ENCODE data around the gene RAF1. TPM values are rescaled to one million over a fixed set of nuclear protein-coding genes. Genes with fewer than 3 reads are reported as not detected.

RAF1 gene
- total and polyA plus RNA-seq, 7 experiments from 2014 or later, result 50.2 to 129 (median 114) TPM

GRCh38 chr3:12583280-12583679 is 80.6 kb downstream of the RAF1 start:
- no peak overlapping the region for H3K4me3 ChIP-seq (ENCODE audit: low read length)
- no peaks in the 10 kb centered on the region for H3K27me3 Mint-ChIP-seq
- H3K36me3 Mint-ChIP-seq, result peaks cover 9 to 56% (median 35%) of the 10 kb centered on the region in 5 donors
- intact Hi-C loops (cut with micrococcal nuclease), result no loop called here
- ATAC-seq, result no peak
- POLR2A ChIA-PET, result no interaction called here
- H3K27ac ChIP-seq (ENCODE audit: low read depth, low read length), result no peak overlapping the region
- H3K36me3 ChIP-seq (ENCODE audit: control insufficient read depth in 2 of 3, insufficient read depth in 3 of 3, low read length in 3 of 3), result peaks cover 9 to 89% (median 16%) of the 10 kb centered on the region in 3 experiments
- H3K27me3 ChIP-seq (ENCODE audit: control insufficient read depth in 2 of 2, insufficient read depth in 2 of 2, low read length in 2 of 2), result no peaks in the 10 kb centered on the region
- CTCF ChIA-PET, result no interaction called here
- no peak overlapping the region for H3K27ac Mint-ChIP-seq
- no peak for DNase-seq
- H3K4me1 ChIP-seq (ENCODE audit: control insufficient read depth in 2 of 2, insufficient read depth in 2 of 2, low read length in 2 of 2), result no peaks in the 10 kb centered on the region
- H3K4me3 Mint-ChIP-seq, result no peak overlapping the region
- peaks cover 0 to 2% (median 0%) of the 10 kb centered on the region in 11 donors for H3K9me3 Mint-ChIP-seq
- H3K4me1 Mint-ChIP-seq, result peaks cover 0 to 4% (median 0%) of the 10 kb centered on the region in 7 donors
- no peaks in the 10 kb centered on the region for H3K9me3 ChIP-seq (ENCODE audit: control insufficient read depth in 2 of 3, low read length in 3 of 3)

GRCh38 chr3:12582730-12583129 is 81.2 kb downstream of the RAF1 start:
- peaks cover 0 to 4% (median 0%) of the 10 kb centered on the region in 7 donors for H3K4me1 Mint-ChIP-seq
- Histone ChIP-seq H3K36me3 (ENCODE audit: control insufficient read depth in 2 of 3, insufficient read depth in 3 of 3, low read length in 3 of 3) (peaks cover 5 to 89% (median 16%) of the 10 kb centered on the region in 3 experiments), H3K4me1 (ENCODE audit: control insufficient read depth in 2 of 2, insufficient read depth in 2 of 2, low read length in 2 of 2) (no peaks in the 10 kb centered on the region), H3K9me3 (ENCODE audit: control insufficient read depth in 2 of 3, low read length in 3 of 3) (no peaks in the 10 kb centered on the region), H3K27me3 (ENCODE audit: control insufficient read depth in 2 of 2, insufficient read depth in 2 of 2, low read length in 2 of 2) (no peaks in the 10 kb centered on the region), H3K27ac (ENCODE audit: low read depth, low read length) (no peak overlapping the region), H3K4me3 (ENCODE audit: low read length) (no peak overlapping the region)
- intact Hi-C loops (cut with micrococcal nuclease), result no loop called here
- DNase-seq (no peak), ATAC-seq (no peak)
- no peak overlapping the region for H3K4me3 Mint-ChIP-seq
- POLR2A ChIA-PET, result no interaction called here
- CTCF ChIA-PET, result no interaction called here
- H3K27ac Mint-ChIP-seq, result peak overlapping the region in 2 of 9 donors; percentile 7 to 25
- H3K9me3 Mint-ChIP-seq, result peaks cover 0 to 2% (median 0%) of the 10 kb centered on the region in 11 donors
- H3K27me3 Mint-ChIP-seq, result no peaks in the 10 kb centered on the region
- H3K36me3 Mint-ChIP-seq, result peaks cover 10 to 59% (median 33%) of the 10 kb centered on the region in 5 donors

GRCh38 chr3:12579905-12580304 is 84.0 kb downstream of the RAF1 start:
- no peak for DNase-seq
- no peak for ATAC-seq
- no peak overlapping the region for H3K4me3 Mint-ChIP-seq
- POLR2A ChIA-PET, result no interaction called here
- H3K27me3 Mint-ChIP-seq, result no peaks in the 10 kb centered on the region
- H3K36me3 ChIP-seq (ENCODE audit: control insufficient read depth in 2 of 3, insufficient read depth in 3 of 3, low read length in 3 of 3), result peaks cover 7 to 96% (median 19%) of the 10 kb centered on the region in 3 experiments
- H3K4me1 Mint-ChIP-seq, result peaks cover 0 to 4% (median 0%) of the 10 kb centered on the region in 7 donors
- H3K4me3 ChIP-seq (ENCODE audit: low read length), result no peak overlapping the region
- CTCF ChIA-PET, result no interaction called here
- no peak overlapping the region for H3K27ac ChIP-seq (ENCODE audit: low read depth, low read length)
- peaks cover 24 to 77% (median 45%) of the 10 kb centered on the region in 5 donors for H3K36me3 Mint-ChIP-seq
- H3K9me3 ChIP-seq (ENCODE audit: control insufficient read depth in 2 of 3, low read length in 3 of 3), result peaks cover 0 to 7% (median 0%) of the 10 kb centered on the region in 3 experiments
- peak overlapping the region in 6 of 9 donors; percentile 59 to 78 (median 71) for H3K27ac Mint-ChIP-seq
- H3K9me3 Mint-ChIP-seq, result peaks cover 0 to 17% (median 8%) of the 10 kb centered on the region in 11 donors
- intact Hi-C loops (cut with micrococcal nuclease), result no loop called here
- H3K27me3 ChIP-seq (ENCODE audit: control insufficient read depth in 2 of 2, insufficient read depth in 2 of 2, low read length in 2 of 2), result no peaks in the 10 kb centered on the region
- H3K4me1 ChIP-seq (ENCODE audit: control insufficient read depth in 2 of 2, insufficient read depth in 2 of 2, low read length in 2 of 2), result no peaks in the 10 kb centered on the region

- ATAC-seq (no peak), DNase-seq (no peak)
- Mint-ChIP-seq H3K9me3 (peaks cover 0 to 17% (median 8%) of the 10 kb centered on the region in 11 donors), H3K4me3 (no peak overlapping the region), H3K27me3 (no peaks in the 10 kb centered on the region), H3K4me1 (peaks cover 0 to 4% (median 0%) of the 10 kb centered on the region in 7 donors), H3K36me3 (peaks cover 22 to 77% (median 46%) of the 10 kb centered on the region in 5 donors), H3K27ac (peak overlapping the region in 8 of 9 donors; percentile 59 to 78 (median 67))
- POLR2A ChIA-PET, result no interaction called here
- no peak overlapping the region for H3K4me3 ChIP-seq (ENCODE audit: low read length)
- peaks cover 0 to 7% (median 0%) of the 10 kb centered on the region in 3 experiments for H3K9me3 ChIP-seq (ENCODE audit: control insufficient read depth in 2 of 3, low read length in 3 of 3)
- CTCF ChIA-PET, result no interaction called here
- no peak overlapping the region for H3K27ac ChIP-seq (ENCODE audit: low read depth, low read length)
- H3K27me3 ChIP-seq (ENCODE audit: control insufficient read depth in 2 of 2, insufficient read depth in 2 of 2, low read length in 2 of 2), result no peaks in the 10 kb centered on the region
- intact Hi-C loops (cut with micrococcal nuclease), result no loop called here
- H3K4me1 ChIP-seq (ENCODE audit: control insufficient read depth in 2 of 2, insufficient read depth in 2 of 2, low read length in 2 of 2), result no peaks in the 10 kb centered on the region
- H3K36me3 ChIP-seq (ENCODE audit: control insufficient read depth in 2 of 3, insufficient read depth in 3 of 3, low read length in 3 of 3), result peaks cover 6 to 96% (median 18%) of the 10 kb centered on the region in 3 experiments
Observed at GRCh38 chr3:12579456-12579855, 84.5 kb downstream of the RAF1 start.

GRCh38 chr3:12578742-12579141 is 85.2 kb downstream of the RAF1 start:
- Histone ChIP-seq H3K9me3 (ENCODE audit: control insufficient read depth in 2 of 3, low read length in 3 of 3) (peaks cover 0 to 7% (median 0%) of the 10 kb centered on the region in 3 experiments), H3K4me3 (ENCODE audit: low read length) (no peak overlapping the region), H3K36me3 (ENCODE audit: control insufficient read depth in 2 of 3, insufficient read depth in 3 of 3, low read length in 3 of 3) (peaks cover 12 to 96% (median 23%) of the 10 kb centered on the region in 3 experiments), H3K27ac (ENCODE audit: low read depth, low read length) (no peak overlapping the region), H3K4me1 (ENCODE audit: control insufficient read depth in 2 of 2, insufficient read depth in 2 of 2, low read length in 2 of 2) (no peaks in the 10 kb centered on the region), H3K27me3 (ENCODE audit: control insufficient read depth in 2 of 2, insufficient read depth in 2 of 2, low read length in 2 of 2) (no peaks in the 10 kb centered on the region)
- Mint-ChIP-seq H3K9me3 (peaks cover 0 to 17% (median 8%) of the 10 kb centered on the region in 11 donors), H3K4me1 (peaks cover 0 to 4% (median 0%) of the 10 kb centered on the region in 7 donors), H3K36me3 (peaks cover 22 to 77% (median 52%) of the 10 kb centered on the region in 5 donors), H3K27ac (peak overlapping the region in 3 of 9 donors; percentile 6 to 48 (median 28)), H3K4me3 (no peak overlapping the region), H3K27me3 (no peaks in the 10 kb centered on the region)
- ChIA-PET CTCF (no interaction called here), POLR2A (interaction anchor here (0.9 to 1.1 kb wide), 2 partner anchors 9 to 85 kb away, joined by 3 to 5 read pairs; partner anchors contain the start of gene RAF1)
- DNase-seq, result no peak
- ATAC-seq, result no peak
- intact Hi-C loops (cut with micrococcal nuclease), result no loop called here

- Mint-ChIP-seq H3K4me1 (peaks cover 0 to 4% (median 0%) of the 10 kb centered on the region in 7 donors), H3K27me3 (no peaks in the 10 kb centered on the region), H3K27ac (peak overlapping the region in 3 of 9 donors; percentile 7 to 32 (median 25)), H3K36me3 (peaks cover 22 to 79% (median 53%) of the 10 kb centered on the region in 5 donors), H3K4me3 (no peak overlapping the region), H3K9me3 (peaks cover 0 to 17% (median 8%) of the 10 kb centered on the region in 11 donors)
- H3K4me1 ChIP-seq (ENCODE audit: control insufficient read depth in 2 of 2, insufficient read depth in 2 of 2, low read length in 2 of 2), result no peaks in the 10 kb centered on the region
- H3K36me3 ChIP-seq (ENCODE audit: control insufficient read depth in 2 of 3, insufficient read depth in 3 of 3, low read length in 3 of 3), result peaks cover 21 to 96% (median 25%) of the 10 kb centered on the region in 3 experiments
- no peaks in the 10 kb centered on the region for H3K27me3 ChIP-seq (ENCODE audit: control insufficient read depth in 2 of 2, insufficient read depth in 2 of 2, low read length in 2 of 2)
- H3K9me3 ChIP-seq (ENCODE audit: control insufficient read depth in 2 of 3, low read length in 3 of 3), result peaks cover 0 to 7% (median 0%) of the 10 kb centered on the region in 3 experiments
- DNase-seq (no peak), ATAC-seq (no peak)
- H3K27ac ChIP-seq (ENCODE audit: low read depth, low read length), result no peak overlapping the region
- POLR2A ChIA-PET, result interaction anchor here (0.6 kb wide), 1 partner anchor 1289 kb away, joined by 3 read pairs; no protein-coding TSS in a partner anchor
- H3K4me3 ChIP-seq (ENCODE audit: low read length), result no peak overlapping the region
- CTCF ChIA-PET, result interaction anchor here (0.7 kb wide), 1 partner anchor 1663 kb away, joined by 6 read pairs; no protein-coding TSS in a partner anchor
- intact Hi-C loops (cut with micrococcal nuclease), result no loop called here
Observed at GRCh38 chr3:12577379-12577778, 86.5 kb downstream of the RAF1 start.

Measured in naive thymus-derived CD4-positive, alpha-beta T cell (primary cell).